ENCODE measurements around the gene IER3. TPM values are rescaled to one million over a fixed set of nuclear protein-coding genes. Genes with fewer than 3 reads are reported as not detected.

The IER3 gene
- total and polyA plus RNA-seq, 2 of the 13 experiments (the other 11 are each of a cell fraction or from before 2014, with no cell fraction given): 51.1 to 131 TPM

GRCh38 chr6:30743099-30744053, 971 bp downstream of the IER3 start (continued):
- TF ChIP-seq AFF4 (CRISPR knock-in tag; IDR thresholded peaks at IDR 0.05): peak; percentile 91; the same call in 1 of the 2 replicates
- TF ChIP-seq THAP7 (CRISPR knock-in tag; IDR thresholded peaks at IDR 0.05): no peak
- TF ChIP-seq MBD4 (IDR thresholded peaks at IDR 0.05; ENCODE audit: borderline replicate concordance, low read length): peak; percentile 87; the same call in 1 of the 2 replicates
- TF ChIP-seq PAWR (CRISPR knock-in tag; IDR thresholded peaks at IDR 0.05; ENCODE audit: borderline replicate concordance): peak; percentile 8; the same call in 1 of the 2 replicates
- peak; percentile 17; the same call in 1 of the 2 replicates for TF ChIP-seq HOXA9 (CRISPR knock-in tag; IDR thresholded peaks at IDR 0.05; ENCODE audit: borderline replicate concordance)
- 0 out of 2 replicates have a peak, but pooled peaks have one; percentile 49 for TF ChIP-seq NAIF1 (CRISPR knock-in tag; IDR thresholded peaks at IDR 0.05; ENCODE audit: borderline replicate concordance)
- TF ChIP-seq NFYC (CRISPR knock-in tag; IDR thresholded peaks at IDR 0.05): 0 out of 2 replicates have a peak, but pooled peaks have one; percentile 6
- 0 out of 2 replicates have a peak, but pooled peaks have one; percentile 2 for TF ChIP-seq SP5 (CRISPR knock-in tag; IDR thresholded peaks at IDR 0.05; ENCODE audit: borderline replicate concordance, low read depth)
- peak; percentile 49; the same call in 1 of the 2 replicates for TF ChIP-seq ZMYM2 (CRISPR knock-in tag; IDR thresholded peaks at IDR 0.05)
- TF ChIP-seq ZNF556 (CRISPR knock-in tag; IDR thresholded peaks at IDR 0.05; ENCODE audit: borderline replicate concordance): 0 out of 2 replicates have a peak, but pooled peaks have one; percentile 30
- TF ChIP-seq KLF11 (CRISPR knock-in tag; IDR thresholded peaks at IDR 0.05): 0 out of 2 replicates have a peak, but pooled peaks have one; percentile 21
- no peak; the same call in 1 of the 2 replicates for TF ChIP-seq ZNF678 (CRISPR knock-in tag; IDR thresholded peaks at IDR 0.05)
- no peak for TF ChIP-seq FOXP1 (IDR thresholded peaks at IDR 0.05)
- 0 out of 2 replicates have a peak, but pooled peaks have one; percentile 24 for TF ChIP-seq FOXP1 (CRISPR knock-in tag; IDR thresholded peaks at IDR 0.05)
- TF ChIP-seq POLR2G (IDR thresholded peaks at IDR 0.05; ENCODE audit: low read depth, low read length): peak; percentile 70
- TF ChIP-seq ZNF557 (CRISPR knock-in tag; IDR thresholded peaks at IDR 0.05): 0 out of 2 replicates have a peak, but pooled peaks have one; percentile 6
- TF ChIP-seq MTF1 (CRISPR knock-in tag; IDR thresholded peaks at IDR 0.05): peak; percentile 13; the same call in 1 of the 2 replicates
- TF ChIP-seq HMGXB3 (CRISPR knock-in tag; IDR thresholded peaks at IDR 0.05; ENCODE audit: borderline replicate concordance): peak; percentile 13; the same call in 1 of the 2 replicates
- TF ChIP-seq ASH2L (IDR thresholded peaks at IDR 0.05; ENCODE audit: insufficient read length, low read depth, low read length): peak; percentile 16
- peak; percentile 5; the same call in 1 of the 2 replicates for TF ChIP-seq RFXANK (CRISPR knock-in tag; IDR thresholded peaks at IDR 0.05)
